ENCODE data around the gene TNRC6A.
"Not testable (repeated sequence)": the region's sequence is repeated elsewhere in the genome, so short reads cannot be mapped to it uniquely, and the experiment has no call there.

The TNRC6A gene

DNA sequence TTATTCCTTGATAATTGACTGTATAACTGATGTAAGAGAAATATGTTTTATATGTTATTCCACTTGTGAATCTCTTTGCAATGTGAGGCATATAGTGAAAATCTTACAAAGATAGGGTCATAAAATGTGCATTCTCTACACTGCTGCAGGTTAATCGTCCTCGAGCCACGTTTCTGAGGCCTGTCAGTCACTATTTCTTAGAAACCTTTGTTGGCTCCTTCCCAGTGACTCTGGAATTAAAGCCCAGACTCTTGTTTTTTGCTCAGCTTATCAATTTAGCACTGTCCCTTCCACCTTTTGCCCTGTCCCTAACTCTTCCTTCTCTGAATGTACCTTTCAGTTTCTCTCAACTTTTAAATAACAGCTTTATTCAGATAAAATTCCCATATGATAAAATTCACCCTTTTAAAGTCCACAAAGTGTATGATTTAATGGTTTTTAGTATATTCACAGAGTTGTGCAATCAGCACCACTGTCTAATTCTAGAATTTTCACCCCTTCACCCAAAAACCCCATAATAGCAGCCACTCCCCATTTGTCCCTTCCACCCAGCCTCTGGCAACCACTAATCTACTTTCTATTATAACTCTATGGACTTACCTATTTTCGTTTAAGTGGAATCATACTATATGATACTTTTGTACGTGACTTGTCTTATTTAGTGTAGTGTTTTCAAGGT lies 8.6 kb downstream of the TNRC6A start:
- no peak for DNase-seq
- H3K4me3 ChIP-seq (ENCODE audit: insufficient read depth, low read depth, low read length, poor library complexity, severe bottlenecking) = no peak overlapping the region
- H3K27ac ChIP-seq (ENCODE audit: insufficient read depth, low read length, poor library complexity, severe bottlenecking) = no peak overlapping the region
- H3K36me3 ChIP-seq (ENCODE audit: control insufficient read depth, insufficient read depth, low read length) = peaks cover 4% of the 10 kb centered on the region
- no peaks in the 10 kb centered on the region for H3K27me3 ChIP-seq (replicated peaks; ENCODE audit: control insufficient read depth, insufficient read depth, low read length, poor library complexity, severe bottlenecking)
- no peaks in the 10 kb centered on the region for H3K9me3 ChIP-seq (ENCODE audit: control insufficient read depth, low read length)
- peaks cover 19% of the 10 kb centered on the region for H3K4me1 ChIP-seq (ENCODE audit: control insufficient read depth, insufficient read depth, low read length, poor library complexity, severe bottlenecking)

GRCh38 chr16:24738895-24739294 lies 9.4 kb downstream of the TNRC6A start:
- H3K27ac ChIP-seq (ENCODE audit: insufficient read depth, low read length, poor library complexity, severe bottlenecking) = no peak overlapping the region
- H3K9me3 ChIP-seq (ENCODE audit: control insufficient read depth, low read length) = no peaks in the 10 kb centered on the region
- no peak for DNase-seq
- no peaks in the 10 kb centered on the region for H3K36me3 ChIP-seq (ENCODE audit: control insufficient read depth, insufficient read depth, low read length)
- no peak overlapping the region for H3K4me3 ChIP-seq (ENCODE audit: insufficient read depth, low read depth, low read length, poor library complexity, severe bottlenecking)
- peaks cover 19% of the 10 kb centered on the region for H3K4me1 ChIP-seq (ENCODE audit: control insufficient read depth, insufficient read depth, low read length, poor library complexity, severe bottlenecking)
- no peaks in the 10 kb centered on the region for H3K27me3 ChIP-seq (replicated peaks; ENCODE audit: control insufficient read depth, insufficient read depth, low read length, poor library complexity, severe bottlenecking)

DNA sequence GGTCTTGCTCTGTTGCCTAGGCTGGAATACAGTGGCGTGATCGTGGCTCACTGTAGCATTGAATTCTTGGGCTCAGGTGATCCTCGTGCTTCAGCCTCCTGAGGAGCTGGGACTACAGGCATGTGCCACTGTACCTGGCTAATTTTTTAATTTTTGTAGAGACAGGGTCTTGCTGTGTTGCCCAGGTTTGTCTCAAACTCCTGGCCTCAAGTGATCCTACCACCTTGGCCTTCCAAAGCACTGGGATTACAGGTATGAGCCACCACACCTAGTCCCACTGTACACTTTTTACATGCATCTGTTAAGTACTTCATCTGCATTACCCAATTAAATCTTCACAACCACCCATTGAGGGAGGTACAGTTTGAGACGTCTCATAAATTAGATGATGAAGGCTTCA lies 12.4 kb downstream of the TNRC6A start:
- no peak overlapping the region for H3K27ac ChIP-seq (ENCODE audit: insufficient read depth, low read length, poor library complexity, severe bottlenecking)
- no peaks in the 10 kb centered on the region for H3K9me3 ChIP-seq (ENCODE audit: control insufficient read depth, low read length)
- H3K27me3 ChIP-seq (replicated peaks; ENCODE audit: control insufficient read depth, insufficient read depth, low read length, poor library complexity, severe bottlenecking) = no peaks in the 10 kb centered on the region
- H3K4me3 ChIP-seq (ENCODE audit: insufficient read depth, low read depth, low read length, poor library complexity, severe bottlenecking) = no peak overlapping the region
- peaks cover 17% of the 10 kb centered on the region for H3K4me1 ChIP-seq (ENCODE audit: control insufficient read depth, insufficient read depth, low read length, poor library complexity, severe bottlenecking)
- no peaks in the 10 kb centered on the region for H3K36me3 ChIP-seq (ENCODE audit: control insufficient read depth, insufficient read depth, low read length)
- no peak for DNase-seq

DNA sequence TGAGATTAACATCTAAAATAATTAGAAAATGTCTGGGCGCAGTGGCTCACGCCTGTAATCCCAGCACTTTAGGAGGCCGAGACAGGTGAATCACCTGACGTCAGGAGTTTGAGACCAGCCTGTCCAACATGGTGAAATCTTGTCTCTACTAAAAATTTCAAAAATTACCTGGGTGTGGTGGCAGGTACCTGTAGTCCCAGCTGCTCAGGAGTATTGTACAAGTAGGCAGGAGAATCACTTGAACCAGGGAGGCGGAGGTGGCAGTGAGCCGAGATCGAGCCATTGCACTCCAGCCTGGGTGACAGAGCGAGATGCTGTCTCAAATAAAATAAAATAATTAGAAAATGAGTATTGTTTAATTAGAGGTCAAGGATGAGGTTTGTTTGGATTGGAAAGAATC lies 13.2 kb downstream of the TNRC6A start:
- H3K4me3 ChIP-seq (ENCODE audit: insufficient read depth, low read depth, low read length, poor library complexity, severe bottlenecking); DNase-seq; H3K36me3 ChIP-seq (ENCODE audit: control insufficient read depth, insufficient read depth, low read length); H3K27me3 ChIP-seq (replicated peaks; ENCODE audit: control insufficient read depth, insufficient read depth, low read length, poor library complexity, severe bottlenecking); H3K27ac ChIP-seq (ENCODE audit: insufficient read depth, low read length, poor library complexity, severe bottlenecking); H3K9me3 ChIP-seq (ENCODE audit: control insufficient read depth, low read length): not testable (repeated sequence)
- H3K4me1 ChIP-seq (ENCODE audit: control insufficient read depth, insufficient read depth, low read length, poor library complexity, severe bottlenecking) = peaks cover 17% of the 10 kb centered on the region

GRCh38 chr16:24745391-24745790 lies 15.9 kb downstream of the TNRC6A start:
- Histone ChIP-seq H3K27ac (ENCODE audit: insufficient read depth, low read length, poor library complexity, severe bottlenecking) (no peak overlapping the region), H3K4me1 (ENCODE audit: control insufficient read depth, insufficient read depth, low read length, poor library complexity, severe bottlenecking) (peaks cover 17% of the 10 kb centered on the region), H3K36me3 (ENCODE audit: control insufficient read depth, insufficient read depth, low read length) (no peaks in the 10 kb centered on the region), H3K9me3 (ENCODE audit: control insufficient read depth, low read length) (no peaks in the 10 kb centered on the region), H3K4me3 (ENCODE audit: insufficient read depth, low read depth, low read length, poor library complexity, severe bottlenecking) (no peak overlapping the region), H3K27me3 (replicated peaks; ENCODE audit: control insufficient read depth, insufficient read depth, low read length, poor library complexity, severe bottlenecking) (no peaks in the 10 kb centered on the region)
- DNase-seq = no peak

DNA sequence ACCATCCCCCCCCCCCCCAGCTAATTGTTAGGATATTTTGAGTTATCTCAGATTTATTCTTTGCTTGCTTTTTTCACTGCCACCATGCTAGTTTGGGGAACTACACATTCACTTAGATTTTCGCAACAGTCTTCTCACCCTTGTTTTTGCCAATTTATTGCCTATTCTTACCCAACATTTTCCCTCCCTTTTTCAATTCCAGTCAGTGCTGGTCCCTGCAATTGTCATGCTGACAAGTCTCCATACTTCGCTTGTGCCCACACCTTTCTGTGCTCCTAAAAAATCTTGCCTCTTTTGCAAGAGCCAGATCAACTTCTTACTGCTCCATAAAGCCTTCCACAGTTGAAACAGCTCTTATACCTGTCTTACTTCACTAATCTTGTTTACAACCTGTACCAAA lies 16.3 kb downstream of the TNRC6A start:
- no peaks in the 10 kb centered on the region for H3K9me3 ChIP-seq (ENCODE audit: control insufficient read depth, low read length)
- no peaks in the 10 kb centered on the region for H3K36me3 ChIP-seq (ENCODE audit: control insufficient read depth, insufficient read depth, low read length)
- H3K27me3 ChIP-seq (replicated peaks; ENCODE audit: control insufficient read depth, insufficient read depth, low read length, poor library complexity, severe bottlenecking) = no peaks in the 10 kb centered on the region
- H3K4me1 ChIP-seq (ENCODE audit: control insufficient read depth, insufficient read depth, low read length, poor library complexity, severe bottlenecking) = peaks cover 17% of the 10 kb centered on the region
- no peak for DNase-seq
- H3K27ac ChIP-seq (ENCODE audit: insufficient read depth, low read length, poor library complexity, severe bottlenecking) = no peak overlapping the region
- no peak overlapping the region for H3K4me3 ChIP-seq (ENCODE audit: insufficient read depth, low read depth, low read length, poor library complexity, severe bottlenecking)

GRCh38 chr16:24747441-24747840 lies 18.0 kb downstream of the TNRC6A start:
- no peak overlapping the region for H3K27ac ChIP-seq (ENCODE audit: insufficient read depth, low read length, poor library complexity, severe bottlenecking)

GRCh38 chr16:24748242-24748641 lies 18.8 kb downstream of the TNRC6A start:
- Histone ChIP-seq H3K4me3 (ENCODE audit: insufficient read depth, low read depth, low read length, poor library complexity, severe bottlenecking) (no peak overlapping the region), H3K4me1 (ENCODE audit: control insufficient read depth, insufficient read depth, low read length, poor library complexity, severe bottlenecking) (peaks cover 20% of the 10 kb centered on the region), H3K27ac (ENCODE audit: insufficient read depth, low read length, poor library complexity, severe bottlenecking) (no peak overlapping the region), H3K27me3 (replicated peaks; ENCODE audit: control insufficient read depth, insufficient read depth, low read length, poor library complexity, severe bottlenecking) (no peaks in the 10 kb centered on the region), H3K36me3 (ENCODE audit: control insufficient read depth, insufficient read depth, low read length) (no peaks in the 10 kb centered on the region), H3K9me3 (ENCODE audit: control insufficient read depth, low read length) (no peaks in the 10 kb centered on the region)
- no peak for DNase-seq

More at GRCh38 chr16:24747441-24747840, 18.0 kb downstream of the TNRC6A start:
- H3K36me3 ChIP-seq (ENCODE audit: control insufficient read depth, insufficient read depth, low read length) = no peaks in the 10 kb centered on the region
- no peaks in the 10 kb centered on the region for H3K9me3 ChIP-seq (ENCODE audit: control insufficient read depth, low read length)
- no peaks in the 10 kb centered on the region for H3K27me3 ChIP-seq (replicated peaks; ENCODE audit: control insufficient read depth, insufficient read depth, low read length, poor library complexity, severe bottlenecking)
- peaks cover 22% of the 10 kb centered on the region for H3K4me1 ChIP-seq (ENCODE audit: control insufficient read depth, insufficient read depth, low read length, poor library complexity, severe bottlenecking)
- no peak overlapping the region for H3K4me3 ChIP-seq (ENCODE audit: insufficient read depth, low read depth, low read length, poor library complexity, severe bottlenecking)
- DNase-seq = no peak

DNA sequence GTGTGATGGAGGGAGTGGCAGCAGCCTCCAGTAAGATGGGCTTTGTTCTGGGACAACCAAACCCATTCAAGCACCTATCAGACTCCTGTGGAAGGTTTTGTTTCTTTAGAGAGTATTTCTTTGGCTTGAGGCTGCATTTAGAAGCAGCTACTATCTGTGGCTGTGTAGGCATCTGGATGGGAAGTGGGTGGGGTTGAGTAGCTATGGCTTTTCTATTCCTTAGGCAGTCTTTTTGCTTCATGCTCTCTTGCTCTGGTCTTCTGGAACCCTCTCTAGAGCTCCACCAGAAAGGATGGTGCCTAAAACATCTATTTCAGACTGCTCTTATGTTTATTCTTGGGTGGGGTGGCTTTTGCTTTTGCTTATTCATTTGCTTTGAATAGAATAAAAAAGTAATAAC lies 19.9 kb downstream of the TNRC6A start:
- no peaks in the 10 kb centered on the region for H3K9me3 ChIP-seq (ENCODE audit: control insufficient read depth, low read length)
- H3K27ac ChIP-seq (ENCODE audit: insufficient read depth, low read length, poor library complexity, severe bottlenecking) = no peak overlapping the region
- DNase-seq = no peak
- H3K36me3 ChIP-seq (ENCODE audit: control insufficient read depth, insufficient read depth, low read length) = no peaks in the 10 kb centered on the region
- H3K4me3 ChIP-seq (ENCODE audit: insufficient read depth, low read depth, low read length, poor library complexity, severe bottlenecking) = no peak overlapping the region
- peaks cover 20% of the 10 kb centered on the region for H3K4me1 ChIP-seq (ENCODE audit: control insufficient read depth, insufficient read depth, low read length, poor library complexity, severe bottlenecking)
- no peaks in the 10 kb centered on the region for H3K27me3 ChIP-seq (replicated peaks; ENCODE audit: control insufficient read depth, insufficient read depth, low read length, poor library complexity, severe bottlenecking)

- peaks cover 16% of the 10 kb centered on the region for H3K4me1 ChIP-seq (ENCODE audit: control insufficient read depth, insufficient read depth, low read length, poor library complexity, severe bottlenecking)
- not testable (repeated sequence) for H3K9me3 ChIP-seq (ENCODE audit: control insufficient read depth, low read length); DNase-seq; H3K4me3 ChIP-seq (ENCODE audit: insufficient read depth, low read depth, low read length, poor library complexity, severe bottlenecking); H3K27ac ChIP-seq (ENCODE audit: insufficient read depth, low read length, poor library complexity, severe bottlenecking); H3K36me3 ChIP-seq (ENCODE audit: control insufficient read depth, insufficient read depth, low read length); H3K27me3 ChIP-seq (replicated peaks; ENCODE audit: control insufficient read depth, insufficient read depth, low read length, poor library complexity, severe bottlenecking)
Measured at GRCh38 chr16:24749872-24750271, 20.4 kb downstream of the TNRC6A start.
